DMS79 treated with DMSO at 0.1 percent for 48 hours (cell line): Measurements from ENCODE around the gene DNAJB6.
A peak's percentile ranks its signal among the peaks of the same experiment; 100 is the strongest.

Source experiments
- DNase-seq: peaks from one replicate; lab custom pipeline; 2025; lab: John Stamatoyannopoulos, UW

Gene DNAJB6

DNA sequence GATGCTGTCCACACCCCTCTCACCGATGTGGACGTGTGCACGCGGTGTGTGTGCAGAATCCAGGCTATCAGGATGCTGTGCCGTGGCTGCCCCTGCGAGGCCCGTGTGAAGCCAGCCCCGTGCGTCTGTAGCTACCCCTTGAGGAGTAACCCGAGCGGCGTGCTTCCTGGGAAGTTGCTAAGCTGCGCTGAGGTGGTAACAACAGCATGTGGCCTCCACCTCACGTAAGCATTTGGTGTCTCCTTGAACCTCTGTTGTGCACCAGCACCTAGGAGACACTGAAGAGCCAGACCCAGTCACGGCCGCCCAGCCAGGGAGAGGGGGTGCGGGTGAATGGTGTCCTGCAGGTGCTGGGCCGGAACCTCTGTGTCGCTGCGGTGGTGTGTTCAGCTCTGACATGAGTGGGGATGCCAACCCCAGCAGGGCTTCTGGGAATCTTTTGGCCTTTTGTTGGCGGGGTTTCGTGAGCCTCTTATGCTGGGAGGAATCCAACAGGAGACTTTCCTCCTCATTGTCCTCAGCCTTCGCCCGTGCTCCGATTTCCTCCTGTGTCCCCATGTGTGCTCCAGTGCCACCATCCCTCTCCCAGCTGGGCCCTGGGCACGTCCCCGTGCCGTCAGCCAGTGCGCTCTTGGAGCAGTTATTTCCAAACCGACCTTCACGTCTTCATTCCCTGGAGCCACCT is 60.4 kb downstream of the DNAJB6 start:
- no peak for DNase-seq

DNA sequence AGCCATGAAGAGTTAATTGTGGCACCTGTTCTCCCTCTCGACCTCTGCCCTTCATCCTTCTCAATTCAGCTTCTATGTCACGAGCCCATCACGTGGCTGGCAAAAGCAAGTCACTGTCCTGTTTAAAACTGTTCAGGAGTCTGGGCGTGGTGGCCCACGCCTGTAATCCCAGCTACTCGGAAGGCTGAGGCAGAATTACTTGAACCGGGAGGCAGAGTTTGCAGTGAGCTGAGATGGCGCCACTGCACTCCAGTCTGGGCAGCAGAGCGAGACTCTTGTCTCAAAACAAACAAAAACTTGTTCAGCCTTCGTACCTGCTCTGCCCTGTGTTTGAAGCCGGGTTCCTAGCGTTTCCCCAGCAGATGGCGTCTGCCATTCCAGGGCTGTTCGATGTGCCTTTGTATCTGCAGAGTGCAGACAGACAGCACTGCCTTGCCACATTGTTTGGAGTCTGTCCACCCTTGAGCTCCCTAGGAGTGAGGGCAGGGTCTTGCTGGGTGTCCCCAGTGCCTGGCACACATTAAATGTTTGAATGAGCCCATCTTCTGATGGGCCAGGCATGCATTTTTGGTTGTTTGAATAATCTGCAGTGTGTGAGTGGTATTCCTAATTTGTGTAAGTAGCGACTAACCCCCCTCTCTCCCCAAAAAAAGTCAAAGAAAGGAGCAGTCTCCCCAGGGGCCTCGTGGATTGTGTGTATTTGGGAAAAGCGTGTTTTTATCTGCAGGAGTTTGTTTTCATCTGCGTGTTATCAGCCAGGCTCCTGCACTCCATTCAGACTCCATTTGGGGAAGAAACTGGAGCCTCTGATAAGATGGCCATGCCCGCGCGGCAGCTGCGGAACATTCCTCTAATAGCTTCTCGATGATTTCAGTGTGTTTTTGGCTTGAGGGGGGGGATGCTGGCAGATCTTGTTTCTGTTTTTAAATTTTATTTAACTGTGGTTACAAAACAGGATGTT is 61.2 kb downstream of the DNAJB6 start:
- DNase-seq: peak; percentile 73

DNA sequence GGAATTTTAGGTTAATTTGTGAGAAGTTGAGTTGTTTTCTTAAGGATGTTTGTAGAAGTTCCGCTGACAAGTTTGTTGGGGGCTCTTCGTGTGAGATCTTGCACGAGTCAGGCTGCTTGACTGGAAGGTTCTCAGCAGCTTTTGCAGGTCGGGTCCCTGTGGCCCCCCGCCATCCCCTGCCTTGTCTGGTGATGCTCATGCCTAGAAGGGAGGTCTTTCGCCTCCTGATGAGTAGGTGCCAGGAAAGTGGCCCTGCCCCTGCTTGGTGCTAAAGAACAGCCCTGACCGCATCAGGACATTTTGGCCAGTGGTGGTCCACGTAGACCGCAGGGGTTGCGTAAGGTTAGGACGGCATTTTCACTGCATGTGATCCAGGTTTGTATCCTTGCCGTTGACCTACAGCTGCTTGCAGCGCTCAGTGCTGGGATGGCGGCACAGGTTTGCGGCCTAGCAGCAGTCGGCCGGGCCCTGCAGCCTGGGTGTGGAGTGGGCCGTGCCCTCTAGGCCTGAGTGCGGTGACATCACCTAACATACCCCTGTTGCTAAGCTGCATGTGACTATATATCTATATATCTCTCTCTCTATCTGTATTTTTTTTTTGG is 62.4 kb downstream of the DNAJB6 start:
- DNase-seq: no peak

DNA sequence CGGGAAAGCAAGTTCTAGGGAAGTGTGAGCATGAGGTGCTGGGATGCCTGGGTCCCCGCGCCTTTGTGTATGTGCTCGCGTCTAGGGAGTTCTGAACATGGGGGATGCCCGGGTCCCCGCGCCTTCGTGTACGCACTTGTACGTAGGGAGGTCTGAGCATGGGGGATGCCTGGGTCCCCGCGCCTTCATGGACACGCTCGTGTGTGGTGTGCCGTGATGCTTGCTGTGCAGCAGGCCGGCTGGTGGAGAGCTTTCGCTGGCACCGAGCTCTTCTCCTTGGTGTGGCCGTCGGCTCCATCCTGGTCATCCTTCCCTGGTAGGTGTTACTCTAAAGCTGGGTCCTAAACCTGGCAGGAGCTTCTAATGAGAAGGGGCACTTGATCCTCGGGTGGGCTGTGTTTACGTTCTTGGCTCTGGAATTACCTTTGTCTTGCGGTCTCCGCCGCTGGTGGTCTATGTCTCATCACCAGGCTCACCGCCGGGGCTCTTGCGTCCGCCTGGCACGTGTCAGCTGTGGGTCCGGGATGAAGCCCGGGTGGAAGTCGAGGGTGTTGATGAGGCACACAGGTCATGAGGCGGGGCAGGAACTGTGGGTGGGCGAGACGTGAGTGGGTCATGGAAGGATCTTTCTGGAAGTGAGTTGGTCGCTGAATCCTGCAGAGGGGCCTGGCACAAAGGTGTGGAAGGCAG is 63.5 kb downstream of the DNAJB6 start:
- no peak for DNase-seq

DNA sequence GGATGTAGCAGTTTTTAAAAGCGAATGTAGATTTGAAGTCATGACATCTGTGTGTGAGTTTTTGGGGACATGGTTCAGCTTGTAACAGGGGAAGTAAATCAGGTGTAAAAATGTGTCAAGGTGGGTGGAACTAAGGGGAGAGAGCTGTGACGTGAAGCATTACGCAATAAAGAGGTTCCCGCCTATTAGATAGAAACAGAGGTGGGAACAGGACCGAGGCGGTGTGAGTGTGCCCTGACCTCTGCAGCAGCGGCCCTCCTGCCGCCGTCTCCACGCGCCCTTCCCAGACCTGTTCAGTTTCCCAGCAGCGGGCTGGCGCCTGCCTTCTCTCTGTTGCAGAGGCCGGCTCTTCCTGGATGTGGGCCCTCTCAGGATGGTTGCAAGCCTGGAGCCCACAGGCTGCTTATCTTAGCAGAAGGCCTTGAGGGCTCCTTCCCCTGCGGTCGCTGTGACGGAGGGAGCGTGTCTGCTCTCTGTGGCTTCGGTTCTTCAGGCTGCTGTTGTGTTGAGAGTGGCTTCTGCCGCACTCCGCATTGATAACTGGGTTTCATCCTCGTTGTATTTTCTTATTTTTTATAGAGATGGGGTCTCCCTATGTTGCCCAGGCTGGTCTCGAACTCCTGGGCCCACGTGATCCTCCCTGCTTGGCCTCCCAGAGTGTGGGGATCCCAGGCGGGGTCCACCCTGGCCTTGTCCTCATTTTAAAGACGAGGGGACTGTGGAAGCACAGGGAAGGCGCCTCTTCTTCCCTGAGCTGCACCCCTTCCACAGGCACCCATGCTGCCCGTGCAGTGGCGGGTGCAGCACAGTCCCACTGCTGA is 65.0 kb downstream of the DNAJB6 start:
- no peak for DNase-seq

DNA sequence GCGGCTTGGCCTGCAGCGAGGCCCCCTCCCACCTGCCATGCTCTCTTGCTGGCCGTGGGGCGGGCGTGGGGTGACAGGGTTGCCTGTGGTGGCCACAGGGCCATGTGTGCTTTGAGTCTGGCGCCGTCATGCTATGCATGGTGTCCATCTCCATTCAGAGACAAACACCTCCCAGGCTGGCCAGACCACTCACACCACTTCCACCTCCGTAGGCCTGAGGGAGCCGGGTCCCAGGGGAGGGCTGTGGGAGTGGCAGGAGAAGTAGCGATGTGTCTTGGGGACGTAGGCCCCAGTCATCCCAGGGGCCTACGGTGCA is 65.5 kb downstream of the DNAJB6 start:
- DNase-seq: no peak

DNA sequence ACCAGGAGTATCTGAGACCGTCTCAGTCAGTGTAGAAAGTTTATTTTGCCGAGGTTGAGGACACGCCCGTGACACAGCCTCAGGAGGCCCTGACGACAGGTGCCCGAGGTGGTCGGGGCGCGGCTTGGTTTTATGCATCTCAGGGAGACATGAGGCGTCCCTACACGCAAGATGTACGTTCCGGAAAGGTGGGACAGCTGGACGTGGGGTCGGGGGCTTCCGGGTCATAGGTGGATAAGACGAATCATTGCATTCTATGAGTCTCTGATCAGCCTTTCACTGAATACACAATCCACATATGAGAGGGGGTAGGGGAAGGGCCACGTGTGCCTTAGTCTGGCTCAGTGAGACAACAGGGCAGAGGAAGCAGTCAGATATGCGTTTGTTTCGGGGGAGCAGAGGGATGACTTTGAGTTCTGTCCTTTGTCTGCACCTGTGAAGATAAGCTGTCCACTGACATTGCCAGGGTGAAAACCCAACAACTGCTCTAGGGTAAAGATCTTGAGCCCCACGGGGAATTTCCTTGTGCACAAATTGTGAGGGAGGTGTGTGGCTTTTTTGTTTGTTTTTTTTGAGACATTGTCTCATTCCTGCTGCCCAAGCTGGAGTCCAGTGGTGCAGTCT is 66.2 kb downstream of the DNAJB6 start:
- DNase-seq: no peak

DNA sequence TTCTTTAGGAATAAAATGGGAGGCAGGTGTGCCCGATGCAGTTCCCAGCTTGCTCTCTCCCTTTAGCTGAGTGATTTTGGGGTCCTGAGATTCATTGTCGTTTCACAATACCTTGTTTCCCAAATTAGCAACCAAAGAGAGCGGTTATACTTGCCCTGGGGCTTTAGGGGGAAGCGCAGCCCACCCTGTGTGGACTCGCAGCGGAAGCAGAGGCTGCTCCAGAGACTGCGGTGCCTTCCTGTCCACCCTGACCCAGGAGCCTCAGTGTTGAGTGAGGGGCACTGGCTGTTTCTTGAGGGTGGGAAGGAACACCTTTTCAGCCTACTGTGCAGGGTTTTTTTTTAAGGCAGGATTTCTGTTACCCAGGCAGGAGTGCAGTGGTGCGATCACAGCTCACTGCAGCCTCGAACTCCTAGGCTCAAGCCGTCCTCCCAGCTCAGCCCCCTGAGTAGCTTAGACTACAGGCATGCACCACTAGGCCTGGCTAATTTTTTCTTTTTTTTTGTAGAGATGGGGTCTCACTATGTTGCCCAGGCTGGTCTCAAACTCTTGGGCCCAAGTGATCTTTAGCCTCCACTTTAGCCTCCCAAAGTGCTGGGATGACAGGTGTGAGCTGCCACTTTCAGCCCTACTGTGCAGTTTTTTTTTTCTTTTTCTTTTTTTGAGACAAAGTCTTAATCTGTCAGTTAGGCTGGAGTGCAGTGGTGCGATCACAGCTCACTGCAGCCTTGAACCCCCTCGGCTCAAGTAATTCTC is 67.0 kb downstream of the DNAJB6 start:
- DNase-seq: no peak

DNA sequence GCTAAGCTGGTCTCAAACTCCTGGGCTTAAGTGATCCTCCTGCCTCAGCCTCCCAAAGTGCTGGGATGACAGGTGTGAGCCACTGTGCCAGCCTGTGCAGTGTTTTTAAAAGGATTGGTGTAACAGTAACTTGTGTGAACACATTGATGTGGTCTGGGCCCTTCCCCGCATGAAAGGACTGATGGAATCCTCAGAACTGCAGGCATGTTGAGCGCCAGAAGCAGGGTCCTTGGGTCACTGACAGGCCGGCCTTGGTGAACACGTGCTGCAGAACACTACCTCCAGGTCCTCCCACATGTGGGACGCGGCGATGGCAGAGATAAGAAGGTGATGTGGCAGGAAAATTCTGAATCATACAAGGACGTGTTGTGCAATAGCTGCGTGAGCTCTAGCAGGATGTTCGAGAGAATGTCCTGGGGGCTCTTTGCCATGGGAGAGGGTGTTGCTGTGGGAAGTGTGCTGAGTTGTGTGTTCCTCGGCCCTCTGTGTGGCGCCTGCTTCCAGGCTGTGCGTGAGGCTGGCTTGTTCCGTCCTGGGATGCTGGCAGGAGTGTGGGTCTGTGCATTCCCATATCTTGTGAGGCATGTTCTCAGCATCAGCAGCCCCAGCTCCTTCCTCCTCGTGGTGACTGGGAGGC is 68.2 kb downstream of the DNAJB6 start:
- DNase-seq: no peak

DNA sequence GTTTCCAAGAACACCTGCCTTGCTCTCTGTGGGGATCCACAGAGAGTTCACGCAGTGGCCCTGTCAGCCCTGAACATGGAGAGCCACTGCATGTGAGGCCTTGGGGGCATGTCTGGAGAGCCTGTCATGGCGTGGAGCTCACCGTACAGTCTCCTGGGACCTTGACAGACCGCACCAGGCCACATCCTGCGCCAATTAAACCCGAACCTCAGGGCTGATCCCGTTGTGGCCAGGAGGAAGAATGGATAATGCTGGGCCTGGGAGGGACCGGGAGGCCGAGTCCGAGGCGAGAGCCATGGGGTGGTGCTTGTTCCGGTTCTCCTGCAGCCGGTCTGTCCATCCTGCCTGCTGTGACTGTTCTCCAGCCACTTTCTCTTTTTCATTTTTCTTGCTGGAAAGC is 68.7 kb downstream of the DNAJB6 start:
- no peak for DNase-seq

DNA sequence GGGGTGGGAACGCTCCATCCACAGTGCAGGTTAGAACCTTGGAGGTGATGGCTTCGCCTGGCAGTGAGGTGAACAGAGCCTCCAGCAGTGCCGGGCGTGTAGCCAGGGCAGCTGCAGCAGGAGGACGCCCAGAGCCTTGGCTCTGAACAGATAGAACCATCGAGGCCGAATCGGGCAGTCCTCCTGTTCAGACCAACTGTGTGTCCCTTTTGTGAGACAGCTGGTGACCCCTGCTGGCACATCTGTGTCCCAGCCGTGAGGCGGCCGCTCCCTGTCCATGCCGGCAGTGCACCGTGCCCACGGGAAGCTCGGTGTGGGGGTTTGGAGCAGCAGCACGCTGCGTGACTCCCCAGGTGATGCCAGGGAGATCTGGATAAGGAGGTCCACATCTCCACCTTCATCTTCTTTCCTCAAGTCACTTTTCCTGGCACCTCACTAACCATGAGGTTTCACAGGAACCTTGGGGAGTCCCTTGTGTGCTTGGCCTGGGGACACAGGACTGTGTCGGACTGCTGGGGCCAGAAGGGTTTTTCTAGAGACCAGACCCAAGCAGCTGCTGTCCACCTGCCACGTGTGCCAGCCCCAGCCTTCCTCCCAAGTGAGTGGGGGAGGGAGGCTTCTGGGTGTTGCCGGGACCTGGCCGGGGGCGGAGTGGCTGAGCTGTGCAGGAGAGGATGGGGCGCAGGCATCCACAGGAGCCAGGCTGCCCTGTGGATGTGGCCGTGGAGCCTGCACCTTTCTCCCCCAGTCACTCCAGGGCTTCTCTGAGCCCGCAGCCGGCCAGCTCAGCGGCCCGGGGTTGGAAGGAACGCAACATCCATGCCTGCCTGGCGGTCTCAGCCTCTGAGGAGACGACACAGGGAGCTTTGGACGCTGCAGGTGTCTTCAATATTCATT is 69.4 kb downstream of the DNAJB6 start:
- DNase-seq: no peak

DNA sequence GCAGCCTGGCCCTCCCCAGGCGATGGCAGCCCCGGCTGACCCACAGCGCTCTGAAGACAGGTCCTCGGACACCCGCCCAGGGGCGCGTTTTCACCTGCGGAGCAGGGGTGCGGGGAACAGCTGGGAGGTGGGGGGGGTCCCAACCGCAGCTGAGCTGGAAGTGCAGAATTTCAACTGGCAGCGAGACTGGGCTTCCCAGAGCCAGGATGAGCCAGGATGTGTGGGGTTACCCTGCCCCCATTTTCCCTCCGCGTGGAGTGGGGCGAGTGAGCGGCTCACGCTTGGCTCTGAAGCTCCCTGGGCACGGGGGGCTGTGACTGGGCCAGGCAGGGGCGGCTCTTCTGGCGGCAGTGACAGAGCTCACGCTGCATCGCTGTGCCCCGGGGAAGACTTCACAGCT is 70.2 kb downstream of the DNAJB6 start:
- DNase-seq: no peak

DNA sequence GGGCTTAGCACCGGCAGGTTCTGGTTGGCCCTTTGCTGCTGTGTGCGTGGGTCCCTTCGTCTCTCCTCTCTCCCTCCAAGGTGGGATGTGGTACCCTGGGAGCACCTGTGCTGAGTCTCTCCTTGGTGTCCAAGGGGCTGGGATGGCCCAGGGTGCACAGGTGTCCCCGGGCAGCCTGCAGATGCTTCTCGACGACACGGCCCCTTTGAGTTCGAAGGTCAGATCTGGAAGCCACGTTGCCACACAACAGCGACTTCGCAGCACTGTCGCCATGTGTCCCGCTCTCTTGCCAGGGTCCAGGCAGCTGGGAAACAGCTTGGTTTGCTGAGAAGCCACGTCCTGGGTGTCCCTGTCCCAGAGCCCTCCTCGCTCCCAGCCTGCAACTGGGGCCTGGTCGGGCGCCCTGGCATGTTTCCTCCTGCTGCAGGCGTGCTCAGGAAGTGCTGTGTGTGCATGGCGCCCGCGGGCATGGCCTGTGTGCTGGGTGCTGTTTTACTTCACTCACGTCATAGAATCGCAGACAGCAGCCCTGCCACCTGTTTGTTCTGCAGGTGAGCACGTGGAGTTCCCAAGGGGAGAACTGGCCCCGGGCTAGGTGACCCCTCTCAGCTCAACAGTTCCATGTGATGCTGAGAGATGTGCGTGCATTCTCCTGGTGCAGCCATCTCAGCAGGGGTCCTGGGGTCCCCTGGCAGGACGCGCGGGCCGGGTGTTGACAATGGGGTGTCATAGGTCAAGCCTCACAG is 70.9 kb downstream of the DNAJB6 start:
- no peak for DNase-seq

DNA sequence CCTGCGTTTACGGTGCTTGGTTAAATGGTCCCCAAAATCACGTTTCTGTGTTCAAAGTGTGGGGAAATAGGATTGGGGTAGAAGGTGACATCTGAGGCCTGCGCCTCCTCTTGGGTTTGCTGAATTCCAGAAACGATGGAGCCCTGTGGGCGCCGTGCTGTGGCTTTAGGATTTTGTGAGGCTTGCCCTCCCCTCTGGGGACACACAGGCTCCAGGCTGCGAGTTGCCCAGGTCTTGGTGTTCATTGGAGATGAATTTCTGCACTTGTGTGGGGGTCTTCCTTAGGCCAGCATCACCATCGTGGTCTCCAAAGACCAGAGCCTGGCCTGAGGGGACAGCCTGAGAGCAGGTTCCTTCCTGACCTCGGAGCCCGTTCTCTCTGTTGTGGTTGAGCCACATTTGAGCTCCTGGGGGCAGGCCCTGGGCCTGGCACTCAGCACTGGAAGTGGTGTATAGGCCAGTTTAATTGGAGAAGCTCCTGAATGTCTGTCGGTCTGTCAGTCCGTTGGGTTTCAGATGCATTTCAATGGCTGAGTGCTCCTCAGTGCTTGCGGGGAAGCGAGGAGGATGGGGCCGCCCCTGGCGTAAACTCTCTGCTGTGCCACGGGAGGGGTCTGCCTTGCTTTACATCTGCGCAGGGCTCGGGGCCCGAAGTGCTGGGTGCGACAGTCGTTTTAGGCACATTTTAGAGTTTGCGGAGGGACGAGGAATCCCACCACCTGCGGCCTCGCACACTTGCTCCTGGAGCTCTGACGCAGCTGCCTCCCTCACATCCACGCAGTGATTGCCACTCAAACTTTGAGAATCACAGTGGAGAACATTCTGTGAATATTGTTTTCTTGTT is 71.7 kb downstream of the DNAJB6 start:
- no peak for DNase-seq

DNA sequence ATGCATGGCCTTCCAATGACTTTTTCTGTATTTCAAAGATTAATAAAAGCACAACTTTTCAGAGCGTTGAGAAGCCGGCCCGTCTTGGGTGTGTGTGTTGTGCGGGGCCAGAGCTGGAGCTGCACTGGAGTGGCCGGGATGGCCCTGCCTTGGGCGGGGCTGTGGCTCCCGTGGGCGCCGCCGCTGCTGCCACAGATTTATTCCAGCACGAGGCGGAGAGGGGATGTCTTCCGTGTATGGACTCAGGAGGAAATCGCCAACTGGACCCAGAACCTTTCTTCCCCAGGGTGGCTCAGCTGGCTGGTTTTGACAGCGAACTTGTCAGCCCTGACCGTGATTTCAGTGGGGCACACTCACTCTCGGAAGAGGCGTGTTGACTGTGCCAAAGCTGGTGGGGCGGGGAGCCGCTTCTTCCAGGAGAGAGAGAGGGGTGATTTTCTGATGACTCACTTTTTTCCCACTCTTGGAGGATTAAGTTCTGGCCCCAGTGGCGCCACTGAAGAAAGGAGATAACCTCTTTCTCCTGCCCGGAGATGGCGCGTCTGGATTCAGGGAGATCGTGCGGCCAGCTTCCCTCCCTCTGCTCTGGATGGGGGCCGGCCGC is 72.4 kb downstream of the DNAJB6 start:
- DNase-seq: no peak
